Measurements from ENCODE around the gene DGKE.

- TF ChIP-seq, protein P1, sequence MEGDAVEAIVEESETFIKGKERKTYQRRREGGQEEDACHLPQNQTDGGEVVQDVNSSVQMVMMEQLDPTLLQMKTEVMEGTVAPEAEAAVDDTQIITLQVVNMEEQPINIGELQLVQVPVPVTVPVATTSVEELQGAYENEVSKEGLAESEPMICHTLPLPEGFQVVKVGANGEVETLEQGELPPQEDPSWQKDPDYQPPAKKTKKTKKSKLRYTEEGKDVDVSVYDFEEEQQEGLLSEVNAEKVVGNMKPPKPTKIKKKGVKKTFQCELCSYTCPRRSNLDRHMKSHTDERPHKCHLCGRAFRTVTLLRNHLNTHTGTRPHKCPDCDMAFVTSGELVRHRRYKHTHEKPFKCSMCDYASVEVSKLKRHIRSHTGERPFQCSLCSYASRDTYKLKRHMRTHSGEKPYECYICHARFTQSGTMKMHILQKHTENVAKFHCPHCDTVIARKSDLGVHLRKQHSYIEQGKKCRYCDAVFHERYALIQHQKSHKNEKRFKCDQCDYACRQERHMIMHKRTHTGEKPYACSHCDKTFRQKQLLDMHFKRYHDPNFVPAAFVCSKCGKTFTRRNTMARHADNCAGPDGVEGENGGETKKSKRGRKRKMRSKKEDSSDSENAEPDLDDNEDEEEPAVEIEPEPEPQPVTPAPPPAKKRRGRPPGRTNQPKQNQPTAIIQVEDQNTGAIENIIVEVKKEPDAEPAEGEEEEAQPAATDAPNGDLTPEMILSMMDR (IDR thresholded peaks at IDR 0.05) = no peak
- TF ChIP-seq POLR2A (IDR thresholded peaks at IDR 0.05) = no peak
Measured at GRCh38 chr17:56826611-56827414, 7.1 kb upstream of the DGKE start.

All from esophagus squamous epithelium (tissue), 4 donors.